Stimulated activated CD8-positive, alpha-beta memory T cell treated with anti-CD3 and anti-CD28 coated beads, Interleukin-2, amount 100 ng/mL, for 1 hour (primary cell): Measurements from ENCODE around the gene SEZ6L.
A peak's percentile ranks its signal among the peaks of the same experiment; 100 is the strongest.

Experiments
- DNase-seq, 2 donors: peaks; one replicate each; pipeline ENCODE4 v3.0.0-alpha.2; 2020; ENCODE audit warnings: low read depth in 2 of 2

SEZ6L gene

GRCh38 chr22:26334232-26334631, 165.0 kb downstream of the SEZ6L start:
- no peak for DNase-seq

GRCh38 chr22:26336773-26337172, 167.5 kb downstream of the SEZ6L start:
- DNase-seq, result no peak

GRCh38 chr22:26339755-26340154, 170.5 kb downstream of the SEZ6L start:
- no peak for DNase-seq

GRCh38 chr22:26342745-26343410, 173.6 kb downstream of the SEZ6L start:
- DNase-seq, result no peak

- DNase-seq, result no peak
Observed at GRCh38 chr22:26345496-26345895, 176.2 kb downstream of the SEZ6L start.

- DNase-seq, result no peak
Observed at GRCh38 chr22:26348810-26349526, 179.7 kb downstream of the SEZ6L start.

- DNase-seq, result no peak
Observed at GRCh38 chr22:26354707-26355106, 185.4 kb downstream of the SEZ6L start.

GRCh38 chr22:26357281-26357680, 188.0 kb downstream of the SEZ6L start:
- no peak for DNase-seq

GRCh38 chr22:26357813-26358212, 188.6 kb downstream of the SEZ6L start:
- DNase-seq, result no peak

GRCh38 chr22:26359156-26359555, 189.9 kb downstream of the SEZ6L start:
- DNase-seq, result no peak

- DNase-seq, result peak; percentile 31 to 45
Observed at GRCh38 chr22:26360169-26360885, 191.1 kb downstream of the SEZ6L start.

- no peak for DNase-seq
Observed at GRCh38 chr22:26362471-26362870, 193.2 kb downstream of the SEZ6L start.

- peak in 1 of 2 donors; percentile 16 for DNase-seq
Observed at GRCh38 chr22:26364066-26365015, 195.1 kb downstream of the SEZ6L start.

- peak; percentile 6 to 30 for DNase-seq
Observed at GRCh38 chr22:26367402-26368245, 198.4 kb downstream of the SEZ6L start.

GRCh38 chr22:26372890-26373289, 203.6 kb downstream of the SEZ6L start:
- DNase-seq, result no peak

- DNase-seq, result no peak
Observed at GRCh38 chr22:26374391-26375026, 205.2 kb downstream of the SEZ6L start.

GRCh38 chr22:26377170-26377830, 208.0 kb downstream of the SEZ6L start:
- DNase-seq, result no peak

- no peak for DNase-seq
Observed at GRCh38 chr22:26380072-26380830, 211.0 kb downstream of the SEZ6L start.

GRCh38 chr22:26382782-26383181, 213.5 kb downstream of the SEZ6L start:
- DNase-seq, result no peak
